GM19099 (cell line): ENCODE data around the gene MAPRE3.

Experiments used
- POLR2A ChIP-seq: IDR thresholded peaks from 3 replicates; pipeline ENCODE4 v1.6.1; 2011; ENCODE audit warnings: low read depth; ENCODE audit not compliant: insufficient read length; ENCODE audit errors: extremely low read depth

Gene MAPRE3

DNA sequence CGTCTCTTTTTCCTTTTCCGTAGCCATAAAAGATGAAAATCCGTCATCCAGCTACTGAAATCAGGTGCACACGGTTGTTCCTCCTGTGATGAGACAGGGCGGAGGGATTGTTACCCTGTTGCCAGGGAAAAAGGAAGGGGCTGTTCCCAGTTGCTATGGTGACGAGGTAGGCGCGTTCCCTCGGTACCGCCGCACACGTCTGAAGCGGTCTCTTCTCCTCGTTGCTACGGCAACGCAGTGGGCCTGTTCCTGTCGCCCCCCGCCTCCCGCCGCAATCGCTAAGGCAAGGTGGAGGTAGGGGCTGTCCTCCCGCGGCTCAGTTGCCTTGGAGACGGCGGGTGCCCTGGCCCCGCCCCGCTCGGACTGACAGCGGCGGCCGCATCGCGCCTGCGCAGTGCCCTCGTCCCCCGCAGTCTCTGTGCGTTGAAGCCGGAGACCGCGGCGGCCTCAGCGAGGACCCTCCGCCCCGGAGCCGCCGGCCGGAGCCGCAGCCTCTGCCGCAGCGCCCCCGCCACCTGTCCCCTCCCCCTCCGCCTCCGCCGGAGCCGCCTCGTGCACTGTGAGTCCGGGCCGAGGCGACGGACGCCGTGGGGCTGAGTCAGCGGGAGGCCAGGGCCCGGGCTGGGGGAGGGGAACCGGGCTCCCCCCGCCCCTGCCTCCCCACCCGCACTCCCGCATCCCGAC is at the start of gene MAPRE3:
MAPRE3 (plus strand) TSS at position 394 of the 684 bp plus-strand sequence. CDS start 51,582 bp downstream, outside the sequence.
- no peak for TF ChIP-seq POLR2A

DNA sequence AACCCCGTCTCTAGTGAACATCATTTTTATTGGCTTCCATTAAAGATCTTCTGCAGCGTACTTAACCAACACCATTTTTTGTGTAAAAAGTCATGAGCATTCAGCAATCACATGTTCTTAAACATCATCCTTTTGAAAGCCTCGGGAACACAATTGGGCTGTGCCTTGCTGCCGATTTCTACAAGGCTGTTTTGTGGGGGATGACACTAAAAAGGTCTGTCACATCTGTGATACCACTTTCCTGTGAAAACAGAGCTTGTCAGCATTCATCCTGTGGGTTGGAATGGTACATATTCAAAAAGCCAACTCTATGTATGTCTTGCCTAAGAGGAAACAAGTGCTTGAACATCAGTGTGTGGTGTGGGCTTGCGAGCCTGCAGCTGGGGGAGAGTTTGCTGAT is 49.1 kb upstream of the MAPRE3 start:
- TF ChIP-seq POLR2A, result no peak

DNA sequence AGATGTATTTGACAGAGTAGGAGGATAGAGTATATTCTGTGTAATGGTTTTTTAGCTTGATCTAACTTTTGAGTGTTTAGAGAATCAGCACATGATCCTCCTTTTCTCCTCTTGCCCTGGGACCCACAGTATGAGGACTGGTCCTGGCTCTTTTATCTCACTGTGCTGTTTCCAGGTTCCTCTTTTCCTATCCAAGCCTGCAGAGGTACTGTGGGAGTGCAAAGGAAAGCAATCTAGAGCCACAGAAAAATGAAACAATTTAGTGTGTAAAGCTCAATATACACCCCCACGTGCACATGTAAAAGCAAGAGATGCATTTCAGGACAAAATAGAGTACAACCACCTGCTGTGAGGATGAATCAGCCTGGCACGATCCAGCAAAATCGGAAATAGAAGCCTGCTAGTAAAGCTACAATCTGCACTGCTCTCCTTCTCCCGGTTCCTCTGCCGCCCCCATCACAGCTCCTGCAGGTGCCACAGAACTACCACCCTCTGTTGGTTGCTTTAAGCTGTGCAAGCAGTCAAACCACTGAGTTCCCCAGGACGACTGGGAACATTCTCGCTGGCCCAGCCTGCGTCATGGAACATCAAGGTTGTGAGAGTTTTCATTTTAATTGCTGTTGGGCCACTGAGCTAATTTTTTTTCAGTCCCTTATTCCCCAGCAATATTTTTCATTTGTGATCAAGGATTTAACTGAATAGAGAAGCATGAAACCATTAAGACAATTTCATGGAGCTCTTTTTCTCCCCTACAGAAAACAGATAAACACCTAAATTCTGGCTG is 47.8 kb upstream of the MAPRE3 start:
- no peak for TF ChIP-seq POLR2A

DNA sequence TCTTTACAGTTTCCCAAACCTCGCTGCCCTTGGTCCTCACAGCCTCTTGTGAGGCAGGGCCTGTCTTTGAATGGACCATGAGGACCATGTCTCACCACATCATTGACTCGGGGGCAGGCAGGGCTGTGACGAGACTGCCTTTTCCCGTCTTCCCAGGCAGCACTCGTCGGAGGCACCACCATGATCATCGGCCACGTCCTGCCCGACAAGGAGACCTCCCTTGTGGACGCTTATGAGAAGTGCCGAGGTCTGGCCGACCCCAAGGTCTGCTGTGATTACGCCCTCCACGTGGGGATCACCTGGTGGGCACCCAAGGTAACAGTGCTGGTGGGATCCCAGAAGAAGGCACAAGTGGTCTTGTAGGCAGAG is 45.7 kb upstream of the MAPRE3 start:
- no peak for TF ChIP-seq POLR2A

DNA sequence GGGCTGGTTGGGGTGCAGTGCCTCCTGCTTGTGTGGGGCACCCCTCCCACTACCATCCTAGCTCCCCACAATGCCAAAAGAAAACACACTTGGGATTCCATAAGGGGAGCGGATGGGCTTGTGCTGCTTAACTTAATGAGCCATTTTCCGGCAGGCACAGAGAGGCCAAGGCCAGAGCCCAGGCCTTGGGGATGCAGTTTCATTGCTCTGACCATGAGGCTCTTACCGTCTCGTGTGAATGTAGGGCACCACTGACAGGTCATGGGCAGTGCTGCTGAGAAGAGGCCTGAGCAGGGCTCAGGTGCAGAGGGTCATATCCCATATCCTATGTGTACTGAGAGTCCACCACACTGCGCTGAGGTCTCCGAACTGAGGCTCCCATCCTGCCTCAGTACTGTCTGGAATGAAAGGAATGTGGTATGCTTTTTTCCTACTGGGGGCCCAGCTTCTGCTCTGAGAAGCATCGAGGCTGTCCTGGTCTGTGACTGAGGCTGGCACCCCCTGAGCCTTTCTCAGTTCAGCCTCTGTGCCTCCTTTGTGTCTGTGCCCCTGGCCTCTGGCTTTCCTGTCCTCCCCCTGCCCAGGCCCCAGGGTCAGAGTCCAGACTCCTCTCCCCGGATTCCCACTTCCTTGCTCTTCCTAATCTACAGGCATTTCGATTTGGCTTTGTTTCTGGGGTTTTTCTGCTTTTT is 45.2 kb upstream of the MAPRE3 start:
- TF ChIP-seq POLR2A, result no peak

DNA sequence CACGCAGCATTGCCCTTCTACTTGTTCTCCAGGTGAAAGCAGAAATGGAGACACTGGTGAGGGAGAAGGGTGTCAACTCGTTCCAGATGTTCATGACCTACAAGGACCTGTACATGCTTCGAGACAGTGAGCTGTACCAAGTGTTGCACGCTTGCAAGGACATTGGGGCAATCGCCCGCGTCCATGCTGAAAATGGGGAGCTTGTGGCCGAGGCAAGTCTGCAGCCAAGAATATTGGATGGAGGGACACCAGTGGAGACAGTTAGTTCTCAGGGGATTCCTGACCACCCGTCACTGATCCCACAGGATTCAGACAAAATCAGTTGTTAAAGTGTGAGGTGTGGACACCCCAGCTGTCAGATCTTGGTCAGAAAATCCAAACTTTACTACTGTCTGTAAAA is 43.2 kb upstream of the MAPRE3 start:
- TF ChIP-seq POLR2A, result no peak

DNA sequence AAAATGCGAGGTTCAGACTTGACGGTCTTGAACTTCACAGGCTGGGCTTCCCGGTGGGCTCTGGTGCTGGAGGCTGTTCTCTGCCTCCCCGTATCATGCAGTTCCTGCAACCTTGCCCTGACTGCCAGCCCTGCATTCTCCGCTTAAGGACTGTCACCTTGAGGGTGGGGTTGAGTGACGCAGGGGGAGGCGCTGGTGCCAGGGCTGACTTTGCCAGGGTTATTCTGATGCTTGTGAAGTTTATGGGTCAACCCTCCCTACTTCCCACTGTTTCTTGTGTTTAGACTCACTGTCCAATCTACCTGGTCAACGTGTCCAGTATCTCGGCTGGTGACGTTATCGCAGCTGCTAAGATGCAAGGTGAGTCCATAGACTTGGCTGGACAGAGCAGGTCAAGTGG is 37.5 kb upstream of the MAPRE3 start:
- TF ChIP-seq POLR2A, result no peak

DNA sequence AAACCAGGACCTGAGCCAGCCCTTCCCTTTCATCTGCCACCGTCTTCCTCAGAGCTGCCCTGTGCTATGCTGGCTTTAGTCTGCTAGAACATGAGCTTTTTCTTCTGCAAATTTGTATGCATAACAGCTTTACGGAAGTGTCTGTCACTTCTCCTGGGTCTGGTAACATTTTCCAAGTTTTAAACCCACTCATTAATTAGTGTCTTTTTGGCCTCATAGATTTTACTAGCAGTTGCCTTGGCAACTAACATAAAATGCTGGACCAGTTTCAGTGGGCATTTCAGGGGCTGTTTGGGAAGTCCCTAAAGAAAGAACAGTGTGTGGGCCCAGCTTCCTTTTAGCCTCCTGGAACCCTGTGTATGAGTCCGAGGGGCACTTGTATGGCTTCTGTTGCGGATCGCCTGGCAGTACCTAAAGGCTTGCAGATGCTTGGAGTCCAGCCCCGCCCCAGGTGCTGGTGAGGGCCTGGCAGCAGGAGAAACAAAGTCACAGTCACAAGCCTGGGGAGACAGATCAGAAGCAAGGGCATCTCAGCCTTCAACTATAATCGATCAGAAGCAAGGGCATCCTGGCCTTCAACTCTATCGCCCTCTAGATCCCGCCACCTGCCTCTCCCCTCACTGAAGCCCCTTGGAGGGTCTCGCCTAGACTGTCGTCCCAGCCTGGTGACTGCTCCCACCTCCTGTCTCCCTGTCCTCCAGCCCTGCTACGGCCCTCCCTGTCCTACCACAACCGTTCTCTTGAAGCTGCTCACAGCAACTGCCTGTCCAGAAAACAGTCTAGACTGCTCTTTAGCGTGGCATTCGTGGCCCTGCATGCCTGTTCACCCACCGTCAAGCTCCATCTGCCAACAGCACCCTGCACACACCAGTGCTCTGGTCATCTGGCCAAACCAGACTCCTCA is 36.8 kb upstream of the MAPRE3 start:
- no peak for TF ChIP-seq POLR2A

DNA sequence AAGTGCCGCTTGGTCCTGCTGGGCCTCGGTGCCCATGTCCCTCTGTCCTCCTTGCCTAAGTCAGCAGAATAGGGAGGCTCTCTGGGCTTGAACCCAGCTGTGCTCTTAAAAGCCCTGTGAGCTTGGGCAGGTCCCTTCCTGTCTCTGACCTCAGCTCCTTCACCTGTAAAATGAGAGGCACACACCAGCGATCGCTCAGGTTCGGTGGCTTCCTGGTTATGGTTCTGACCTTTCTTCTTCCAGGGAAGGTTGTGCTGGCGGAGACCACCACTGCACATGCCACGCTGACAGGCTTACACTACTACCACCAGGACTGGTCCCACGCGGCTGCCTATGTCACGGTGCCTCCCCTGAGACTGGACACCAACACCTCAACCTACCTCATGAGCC is 36.1 kb upstream of the MAPRE3 start:
- no peak for TF ChIP-seq POLR2A

DNA sequence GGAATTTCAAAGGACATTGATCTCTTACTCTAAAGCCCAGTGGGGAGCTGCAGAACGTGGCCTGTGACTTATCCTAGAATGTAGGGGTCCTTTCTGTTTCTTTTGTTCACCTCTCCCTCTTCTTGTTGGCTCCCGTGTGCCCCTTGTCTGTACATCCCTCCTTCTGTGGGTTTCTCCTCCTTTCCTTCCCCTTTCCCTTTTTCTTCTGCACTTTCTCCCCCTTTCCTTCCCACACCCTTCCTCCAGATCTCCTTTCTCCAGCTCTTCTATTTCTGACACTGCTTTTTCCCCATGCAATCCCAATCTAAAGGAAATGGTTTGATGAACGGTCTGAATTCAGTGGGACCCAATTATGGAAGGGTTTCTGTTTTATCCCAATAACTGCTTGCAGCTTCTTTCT is 35.5 kb upstream of the MAPRE3 start:
- no peak for TF ChIP-seq POLR2A

DNA sequence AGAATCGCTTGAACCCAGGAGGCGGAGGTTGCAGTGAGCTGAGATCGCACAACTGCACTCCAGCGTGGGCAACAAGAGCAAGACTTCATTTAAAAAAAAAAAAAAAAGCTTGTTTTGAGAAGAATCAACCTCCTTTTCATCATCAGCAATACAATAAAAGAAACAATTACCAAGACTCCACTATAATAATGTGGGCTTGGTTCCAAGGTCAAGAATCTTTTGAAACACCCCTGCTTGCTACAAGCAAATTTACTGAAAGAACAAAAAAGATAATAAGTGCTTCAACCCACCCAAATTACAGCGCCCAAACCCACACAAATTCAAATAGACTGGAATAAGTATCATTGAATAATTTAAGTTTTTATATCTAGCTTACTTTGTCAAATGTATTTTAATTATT is 33.6 kb upstream of the MAPRE3 start:
- no peak for TF ChIP-seq POLR2A

DNA sequence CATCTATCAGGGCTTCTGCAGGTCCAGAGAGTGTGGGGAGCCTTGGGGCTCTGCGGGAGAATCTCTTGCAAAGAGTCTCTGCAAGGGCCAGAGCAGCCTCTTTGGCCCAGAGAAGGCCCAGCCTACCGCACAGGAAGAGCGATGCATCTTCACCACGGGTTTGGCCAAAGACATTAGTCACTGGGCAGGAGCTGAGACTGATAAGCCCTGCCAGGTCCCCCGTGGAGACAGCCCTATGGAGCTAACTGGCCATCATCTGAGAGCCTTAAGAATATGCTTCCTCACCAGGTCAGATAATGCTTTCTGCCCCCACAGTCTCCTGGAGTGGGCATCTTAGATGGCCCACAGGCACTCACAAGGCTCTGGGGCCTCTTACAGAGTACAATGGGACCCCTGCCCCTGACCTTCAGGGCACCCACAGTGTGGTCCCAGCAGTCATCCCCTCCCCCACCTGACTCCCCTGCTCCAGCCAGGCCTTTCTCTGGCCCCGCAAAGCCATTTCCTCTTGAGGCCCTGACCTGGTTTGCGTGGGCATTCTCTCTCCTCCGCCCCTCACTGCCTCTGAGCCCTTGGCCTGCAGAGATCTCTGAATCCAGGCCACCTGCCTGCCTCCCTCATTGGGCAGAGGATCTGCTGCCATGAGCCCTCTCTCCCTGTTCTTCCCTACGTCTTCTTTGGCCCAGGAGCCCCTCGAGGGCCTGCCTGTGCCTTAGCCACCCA is 31.9 kb upstream of the MAPRE3 start:
- TF ChIP-seq POLR2A, result no peak

DNA sequence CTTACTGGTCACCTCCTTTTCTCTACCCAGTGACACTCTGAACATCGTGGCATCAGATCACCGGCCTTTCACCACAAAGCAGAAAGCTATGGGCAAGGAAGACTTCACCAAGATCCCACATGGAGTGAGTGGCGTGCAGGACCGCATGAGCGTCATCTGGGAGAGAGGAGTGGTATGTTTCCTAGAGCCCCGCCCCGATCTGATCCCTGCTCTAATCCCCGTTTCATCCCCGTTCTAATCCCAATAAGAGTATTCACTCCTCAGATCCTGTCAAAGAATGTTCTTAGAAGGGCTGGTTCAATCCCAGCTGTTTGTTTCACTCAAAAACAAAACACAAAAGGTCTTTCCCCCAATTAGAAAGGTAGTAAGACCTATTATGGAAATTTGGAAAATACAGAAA is 30.4 kb upstream of the MAPRE3 start:
- no peak for TF ChIP-seq POLR2A

DNA sequence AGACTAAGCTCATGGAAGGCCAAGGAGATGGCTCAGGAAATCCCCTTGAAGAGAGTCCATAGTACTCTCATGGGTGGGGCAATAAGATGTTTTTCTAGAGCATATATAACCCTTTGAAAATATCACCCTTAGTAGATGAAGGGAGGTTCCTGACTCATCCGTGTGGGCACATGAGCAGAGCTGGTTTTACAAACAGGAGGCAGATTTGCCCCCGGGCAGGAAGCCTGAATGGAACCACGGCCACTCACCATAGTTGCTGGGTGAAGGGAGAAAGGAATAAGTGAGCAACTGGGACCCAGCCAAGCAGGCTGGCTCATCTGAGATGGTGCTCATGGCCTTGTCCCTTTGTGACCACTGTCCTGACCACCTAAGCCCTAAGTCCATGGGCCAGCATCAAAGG is 29.0 kb upstream of the MAPRE3 start:
- TF ChIP-seq POLR2A, result no peak

DNA sequence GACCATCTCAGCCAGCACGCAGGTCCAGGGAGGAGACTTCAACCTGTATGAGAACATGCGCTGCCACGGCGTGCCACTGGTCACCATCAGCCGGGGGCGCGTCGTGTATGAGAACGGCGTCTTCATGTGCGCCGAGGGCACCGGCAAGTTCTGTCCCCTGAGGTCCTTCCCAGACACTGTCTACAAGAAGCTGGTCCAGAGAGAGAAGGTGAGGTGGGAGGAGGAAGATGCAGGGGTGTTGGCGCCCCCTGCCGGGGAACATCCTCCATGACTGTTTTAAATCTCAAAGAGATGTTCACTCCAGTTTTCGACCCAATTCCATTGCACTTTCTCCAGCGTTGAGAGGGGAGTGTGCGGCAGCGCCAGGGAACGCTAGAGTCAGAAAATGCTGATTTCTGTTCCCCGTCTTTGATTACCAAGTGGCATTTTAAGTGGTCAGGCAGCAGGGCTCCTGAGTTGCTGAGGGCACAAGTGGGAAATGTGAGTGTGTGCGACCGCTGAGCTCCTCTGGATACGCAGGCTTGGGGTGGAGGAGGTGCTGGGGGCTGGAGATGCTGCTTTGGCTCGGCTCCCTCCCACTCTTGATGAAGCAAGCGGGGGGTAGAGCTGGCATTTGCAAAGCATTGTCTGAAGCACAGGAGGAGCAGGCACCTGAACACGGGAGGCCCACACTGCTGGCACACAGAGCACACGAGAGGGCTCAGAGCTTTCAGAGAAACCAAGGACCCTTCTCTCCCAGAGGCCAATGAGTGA is 27.7 kb upstream of the MAPRE3 start:
- TF ChIP-seq POLR2A, result no peak
